Thoracic aorta (tissue), 2 donors: Measurements from ENCODE around the gene TRAPPC12. TPM values are rescaled to one million over a fixed set of nuclear protein-coding genes. Genes with fewer than 3 reads are reported as not detected.

Source experiments
- ATAC-seq: fragments of 150-250 bp; one replicate; pipeline ENCODE4 v1.8.0; 2017; ENCODE audit warnings: low read depth; ENCODE audit not compliant: insufficient number of reproducible peaks, low FRiP score
- DNase-seq: peaks from one replicate; pipeline ENCODE4 v3.0.0-alpha.2; 2020; ENCODE audit warnings: low spot score
- H3K27ac ChIP-seq, 2 donors: fragments of 200-600 bp; sonication (generic); 1 replicate in 1 of 2; 2 replicates in 1 of 2; pipeline ENCODE4 v1.5.1; 2016; ENCODE audit warnings: mild to moderate bottlenecking in 2 of 2, moderate library complexity in 2 of 2
- H3K27me3 ChIP-seq: fragments of 200-600 bp; sonication (generic); replicated peaks from 2 replicates; pipeline ENCODE4 v1.6.0; 2016; ENCODE audit warnings: mild to moderate bottlenecking; ENCODE audit not compliant: insufficient read depth
- H3K36me3 ChIP-seq: fragments of 200-600 bp; sonication (generic); one replicate; pipeline ENCODE4 v1.5.1; 2016
- H3K4me1 ChIP-seq, 2 donors: fragments of 200-600 bp; sonication (generic); 1 replicate in 1 of 2; 2 replicates in 1 of 2; pipeline versions ENCODE4 v1.5.1 to v1.6.0; 2016; ENCODE audit warnings: low read depth in 2 of 2, mild to moderate bottlenecking in 1 of 2; ENCODE audit not compliant: control insufficient read depth in 1 of 2
- H3K4me3 ChIP-seq: fragments of 200-600 bp; sonication (generic); 2 replicates; pipeline ENCODE4 v1.5.1; 2016; ENCODE audit warnings: mild to moderate bottlenecking
- H3K9me3 ChIP-seq: fragments of 200-600 bp; sonication (generic); 2 replicates; pipeline ENCODE4 v1.5.1; 2016
- CTCF ChIP-seq: fragments of 200-600 bp; sonication (generic); IDR thresholded peaks from one replicate; pipeline ENCODE4 v1.5.1; 2019; ENCODE audit warnings: antibody characterized with exemption
- total RNA-seq, 2 donors: library from RNA; depleted of rRNA; stranded (reverse); fragments of >200 nt; gene quantifications; one replicate each; pipeline versions ENCODE4 v1.1.0 to v1.2.3, GENCODE V29; 2016

Gene TRAPPC12
- total RNA-seq, 2 donors from 2014 or later, result 121 to 180 TPM

GRCh38 chr2:3435445-3435844 is 56.0 kb downstream of the TRAPPC12 start:
- H3K27ac ChIP-seq, result no peak overlapping the region
- no peak overlapping the region for H3K4me3 ChIP-seq
- no peaks in the 10 kb centered on the region for H3K9me3 ChIP-seq
- H3K4me1 ChIP-seq, result no peaks in the 10 kb centered on the region
- no peak for TF ChIP-seq CTCF
- no peaks in the 10 kb centered on the region for H3K27me3 ChIP-seq
- ATAC-seq (no peak), DNase-seq (no peak)
- peaks cover 6% of the 10 kb centered on the region for H3K36me3 ChIP-seq

GRCh38 chr2:3440477-3440876 is 61.0 kb downstream of the TRAPPC12 start:
- no peaks in the 10 kb centered on the region for H3K4me1 ChIP-seq
- no peak overlapping the region for H3K4me3 ChIP-seq
- no peak overlapping the region for H3K27ac ChIP-seq
- DNase-seq, result no peak
- ATAC-seq, result no peak
- H3K27me3 ChIP-seq, result no peaks in the 10 kb centered on the region
- H3K36me3 ChIP-seq, result peaks cover 17% of the 10 kb centered on the region
- H3K9me3 ChIP-seq, result no peaks in the 10 kb centered on the region
- no peak for TF ChIP-seq CTCF

- DNase-seq (no peak), ATAC-seq (no peak)
- Histone ChIP-seq H3K27ac (no peak overlapping the region), H3K36me3 (peaks cover 24% of the 10 kb centered on the region), H3K27me3 (no peaks in the 10 kb centered on the region), H3K4me1 (no peaks in the 10 kb centered on the region), H3K9me3 (no peaks in the 10 kb centered on the region), H3K4me3 (no peak overlapping the region)
- TF ChIP-seq CTCF, result no peak
These were observed 62.0 kb downstream of the TRAPPC12 start for GRCh38 chr2:3441465-3441864.

- no peak overlapping the region for H3K4me3 ChIP-seq
- no peak for TF ChIP-seq CTCF
- H3K27ac ChIP-seq, result no peak overlapping the region
- H3K9me3 ChIP-seq, result no peaks in the 10 kb centered on the region
- H3K27me3 ChIP-seq, result no peaks in the 10 kb centered on the region
- DNase-seq, result no peak
- no peak for ATAC-seq
- no peaks in the 10 kb centered on the region for H3K4me1 ChIP-seq
- peaks cover 24% of the 10 kb centered on the region for H3K36me3 ChIP-seq
These were observed 62.7 kb downstream of the TRAPPC12 start for GRCh38 chr2:3442185-3442584.

GRCh38 chr2:3443083-3443482 is 63.6 kb downstream of the TRAPPC12 start:
- Histone ChIP-seq H3K4me3 (no peak overlapping the region), H3K27me3 (no peaks in the 10 kb centered on the region), H3K4me1 (no peaks in the 10 kb centered on the region), H3K27ac (no peak overlapping the region), H3K36me3 (peaks cover 31% of the 10 kb centered on the region), H3K9me3 (no peaks in the 10 kb centered on the region)
- DNase-seq, result no peak
- TF ChIP-seq CTCF, result no peak
- ATAC-seq, result no peak
